ENCODE data around the gene DSG2.

DNA sequence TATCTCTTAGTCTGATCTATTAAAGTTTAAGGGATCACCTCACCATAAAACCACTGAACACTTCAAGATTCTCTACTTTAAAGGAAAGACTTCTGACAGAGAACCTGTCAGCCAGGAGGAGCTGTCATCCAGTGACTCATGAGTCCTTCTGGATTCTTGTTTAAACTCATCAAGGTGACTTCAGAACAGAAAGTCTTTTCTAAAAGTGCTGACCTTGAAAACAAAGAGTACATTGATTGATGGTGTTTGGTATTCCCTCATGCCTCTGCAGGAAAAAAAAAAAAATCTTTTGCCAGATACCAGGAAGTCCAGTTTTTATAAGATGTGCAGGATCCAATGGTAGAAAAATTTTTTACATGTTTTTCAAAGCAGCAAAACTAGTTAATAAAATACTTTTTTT is 12.3 kb downstream of the DSG2 start:
- TF ChIP-seq CTCF (IDR thresholded peaks at IDR 0.05 in 8 of 11, conservative IDR thresholded peaks at IDR 0.05 in 3 of 11) (no peak), POLR2A (IDR thresholded peaks at IDR 0.05) (no peak), POLR2AphosphoS5 (IDR thresholded peaks at IDR 0.05) (no peak)
